CD14-positive monocyte (primary cell): Measurements from ENCODE around the gene GATAD2A. TPM values are rescaled to one million over a fixed set of nuclear protein-coding genes. Genes with fewer than 3 reads are reported as not detected.

Experiments
- DNase-seq, 3 donors: peaks; one replicate each; pipeline ENCODE4 v3.0.0-alpha.2; 2011 to 2022
- H2AFZ ChIP-seq: 2 replicates; pipeline ENCODE4 v1.6.0; 2012; ENCODE audit warnings: mild to moderate bottlenecking, low read depth, low read length, inconsistent platforms; ENCODE audit not compliant: insufficient read depth, poor library complexity, severe bottlenecking
- H3K27ac ChIP-seq, 2 donors: 1 replicate in 1 of 2; 2 replicates in 1 of 2; pipeline ENCODE4 v1.5.1; 2012 to 2013; ENCODE audit warnings: low read length in 2 of 2, control low read depth in 1 of 2, inconsistent platforms in 1 of 2, low read depth in 1 of 2, mild to moderate bottlenecking in 1 of 2
- H3K27me3 ChIP-seq, 2 donors: one replicate each; pipeline versions ENCODE4 v1.6.0 to v1.6.1; 2011 to 2013; ENCODE audit warnings: low read length in 2 of 2; ENCODE audit not compliant: control insufficient read depth in 2 of 2, insufficient read depth in 2 of 2
- H3K36me3 ChIP-seq, 2 donors: replicated peaks in 1 of 2; 1 replicate in 1 of 2; 2 replicates in 1 of 2; pipeline versions ENCODE4 v1.5.1 to v1.6.1; 2012 to 2013; ENCODE audit warnings: low read length in 2 of 2, control low read depth in 1 of 2, inconsistent platforms in 1 of 2, mild to moderate bottlenecking in 1 of 2; ENCODE audit not compliant: insufficient read depth in 2 of 2, control insufficient read depth in 1 of 2
- H3K4me1 ChIP-seq, 2 donors: 1 replicate in 1 of 2; 2 replicates in 1 of 2; pipeline versions ENCODE4 v1.5.1 to v1.6.1; 2012 to 2013; ENCODE audit warnings: low read length in 2 of 2, control low read depth in 1 of 2, inconsistent platforms in 1 of 2, mild to moderate bottlenecking in 1 of 2, moderate library complexity in 1 of 2; ENCODE audit not compliant: insufficient read depth in 2 of 2, control insufficient read depth in 1 of 2
- H3K4me2 ChIP-seq: replicated peaks from 2 replicates; pipeline ENCODE3; 2012; ENCODE audit warnings: low read length, moderate library complexity, mild to moderate bottlenecking; ENCODE audit not compliant: poor library complexity, severe bottlenecking; ENCODE audit errors: extremely low read depth
- H3K4me3 ChIP-seq, 3 experiments: fragments of 200-600 bp in 1 of 3; sonication (generic) in 1 of 3; replicated peaks in 1 of 3; 1 replicate in 2 of 3; 2 replicates in 1 of 3; pipeline ENCODE4 v1.5.1; 2011 to 2013; ENCODE audit warnings: low read length in 3 of 3, mild to moderate bottlenecking in 3 of 3, control low read depth in 2 of 3, low read depth in 2 of 3, inconsistent platforms in 1 of 3, moderate library complexity in 1 of 3
- H3K79me2 ChIP-seq: 2 replicates; pipeline ENCODE4 v1.6.0; 2012; ENCODE audit warnings: mild to moderate bottlenecking, control low read depth, inconsistent platforms, low read length, moderate library complexity; ENCODE audit not compliant: insufficient read depth
- H3K9ac ChIP-seq: 2 replicates; pipeline ENCODE4 v1.6.0; 2017; ENCODE audit warnings: low read length, mild to moderate bottlenecking; ENCODE audit not compliant: insufficient read depth, poor library complexity, severe bottlenecking
- H3K9me3 ChIP-seq, 2 donors: replicated peaks in 1 of 2; 1 replicate in 1 of 2; 2 replicates in 1 of 2; pipeline versions ENCODE4 v1.5.1 to v1.6.1; 2012 to 2013; ENCODE audit warnings: low read length in 2 of 2, control low read depth in 1 of 2; ENCODE audit not compliant: control insufficient read depth in 1 of 2, insufficient read depth in 1 of 2
- H4K20me1 ChIP-seq: 2 replicates; pipeline ENCODE4 v1.6.0; 2012; ENCODE audit warnings: mild to moderate bottlenecking, low read length, control low read depth, moderate library complexity; ENCODE audit not compliant: insufficient read depth
- H3K27ac Mint-ChIP-seq, 7 donors: one replicate each; pipeline ENCODE4 v1.8.0; 2020; ENCODE audit warnings: mild to moderate bottlenecking in 7 of 7, mixed read lengths in 7 of 7, moderate library complexity in 6 of 7, inconsistent platforms in 2 of 7
- H3K27me3 Mint-ChIP-seq, 3 donors: one replicate each; pipeline ENCODE4 v1.8.0; 2021 to 2022; ENCODE audit warnings: low read depth in 3 of 3, mild to moderate bottlenecking in 3 of 3, mixed read lengths in 3 of 3, moderate library complexity in 3 of 3, inconsistent platforms in 1 of 3
- H3K36me3 Mint-ChIP-seq, 2 donors: one replicate each; pipeline ENCODE4 v1.8.0; 2020; ENCODE audit warnings: mixed read lengths in 2 of 2, inconsistent platforms in 1 of 2, mild to moderate bottlenecking in 1 of 2
- H3K4me1 Mint-ChIP-seq: one replicate; pipeline ENCODE4 v1.8.0; 2020; ENCODE audit warnings: mild to moderate bottlenecking, mixed read lengths
- H3K4me3 Mint-ChIP-seq, 2 donors: one replicate each; pipeline ENCODE4 v1.8.0; 2020; ENCODE audit warnings: mild to moderate bottlenecking in 2 of 2, mixed read lengths in 2 of 2, moderate library complexity in 1 of 2
- H3K9me3 Mint-ChIP-seq, 7 donors: one replicate each; pipeline ENCODE4 v1.8.0; 2020 to 2022; ENCODE audit warnings: mixed read lengths in 7 of 7, mild to moderate bottlenecking in 6 of 7, moderate library complexity in 6 of 7, inconsistent platforms in 2 of 7
- WGBS: methylation state at CpG from one replicate; pipeline ENCODE4 v1.1.5; 2013; ENCODE audit warnings: missing lambda C conversion rate; ENCODE audit not compliant: insufficient coverage; 5-methylcytosine and 5-hydroxymethylcytosine counted together
- intact Hi-C, 2 donors: fragments of 100-400 bp; cut with micrococcal nuclease; formaldehyde crosslinking; loops; one replicate each; pipeline versions ENCODE4 v1.15.0 to v1.15.1; 2023
- polyA plus RNA-seq, 3 donors: library from polyadenylated mRNA; depleted of rRNA in 1 of 3; unstranded in 2 of 3; stranded (reverse) in 1 of 3; fragments of 300-500 nt in 2 of 3; fragments of >200 nt in 1 of 3; fragmentation: Illumina TruSeq in 2 of 3; gene quantifications; 1 replicate in 2 of 3; 2 replicates in 1 of 3; pipeline ENCODE4 v1.2.3, GENCODE V29; 2012 to 2021
- TF ChIP-seq, protein P1 (sequence below): fragments of 200-600 bp; IDR thresholded peaks from one replicate; pipeline ENCODE4 v1.8.0; 2022; ENCODE audit warnings: antibody characterized with exemption, mild to moderate bottlenecking

GATAD2A gene
- polyA plus RNA-seq, 3 donors: 8.0 to 35.9 (median 8.7) TPM

DNA sequence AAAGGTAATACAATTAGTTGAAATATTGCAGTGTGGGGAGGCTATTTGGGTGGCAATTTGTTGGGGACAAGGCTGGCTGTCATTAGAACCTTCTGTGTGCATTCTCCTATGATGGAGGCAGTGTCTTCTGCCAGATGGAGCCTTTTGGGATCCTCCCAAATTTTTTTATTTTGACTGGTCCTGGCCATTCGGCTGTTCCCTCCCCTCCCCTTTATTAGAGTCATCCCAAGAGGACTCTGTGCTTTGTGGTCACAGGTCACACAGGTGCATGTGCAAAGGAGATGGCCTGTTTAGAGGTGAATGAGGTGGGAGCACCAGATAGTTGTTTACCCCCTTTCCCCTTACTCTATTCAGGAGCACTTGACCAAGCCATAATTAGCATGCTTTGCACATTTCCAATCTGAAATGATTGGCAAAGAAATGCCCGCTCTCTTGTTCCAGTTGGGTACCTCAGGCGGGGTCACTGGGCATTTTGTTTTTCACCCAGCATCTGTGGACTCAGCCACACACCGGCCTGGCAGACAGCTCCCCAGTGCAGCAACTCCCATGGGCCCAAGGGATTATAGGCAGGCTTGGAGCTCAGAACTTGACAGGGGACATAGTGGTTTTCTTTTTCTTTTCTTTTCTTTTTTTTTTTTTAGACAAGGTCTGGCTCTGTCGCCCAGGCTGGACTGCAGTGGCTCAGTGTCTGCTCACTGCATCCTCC is 19.8 kb downstream of the GATAD2A start:
- Histone ChIP-seq H3K27ac (peak overlapping the region in 1 of 2 donors; percentile 20), H3K36me3 (peaks cover 0 to 21% of the 10 kb centered on the region in 2 donors), H3K9ac (no peak overlapping the region), H2AFZ (no peak overlapping the region), H3K79me2 (peaks cover 100% of the 10 kb centered on the region), H3K4me2 (no peak overlapping the region), H3K9me3 (no peaks in the 10 kb centered on the region), H3K4me3 (no peak overlapping the region), H4K20me1 (peaks cover 99% of the 10 kb centered on the region), H3K27me3 (no peaks in the 10 kb centered on the region), H3K4me1 (peaks cover 35 to 37% of the 10 kb centered on the region in 2 donors)
- H3K27ac Mint-ChIP-seq: peak overlapping the region in 1 of 7 donors; percentile 50
- H3K9me3 Mint-ChIP-seq: no peaks in the 10 kb centered on the region
- H3K4me1 Mint-ChIP-seq: peaks cover 54% of the 10 kb centered on the region
- TF ChIP-seq, protein P1, sequence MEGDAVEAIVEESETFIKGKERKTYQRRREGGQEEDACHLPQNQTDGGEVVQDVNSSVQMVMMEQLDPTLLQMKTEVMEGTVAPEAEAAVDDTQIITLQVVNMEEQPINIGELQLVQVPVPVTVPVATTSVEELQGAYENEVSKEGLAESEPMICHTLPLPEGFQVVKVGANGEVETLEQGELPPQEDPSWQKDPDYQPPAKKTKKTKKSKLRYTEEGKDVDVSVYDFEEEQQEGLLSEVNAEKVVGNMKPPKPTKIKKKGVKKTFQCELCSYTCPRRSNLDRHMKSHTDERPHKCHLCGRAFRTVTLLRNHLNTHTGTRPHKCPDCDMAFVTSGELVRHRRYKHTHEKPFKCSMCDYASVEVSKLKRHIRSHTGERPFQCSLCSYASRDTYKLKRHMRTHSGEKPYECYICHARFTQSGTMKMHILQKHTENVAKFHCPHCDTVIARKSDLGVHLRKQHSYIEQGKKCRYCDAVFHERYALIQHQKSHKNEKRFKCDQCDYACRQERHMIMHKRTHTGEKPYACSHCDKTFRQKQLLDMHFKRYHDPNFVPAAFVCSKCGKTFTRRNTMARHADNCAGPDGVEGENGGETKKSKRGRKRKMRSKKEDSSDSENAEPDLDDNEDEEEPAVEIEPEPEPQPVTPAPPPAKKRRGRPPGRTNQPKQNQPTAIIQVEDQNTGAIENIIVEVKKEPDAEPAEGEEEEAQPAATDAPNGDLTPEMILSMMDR: no peak
- intact Hi-C loops: no loop called here
- peaks cover 0 to 1% (median 0%) of the 10 kb centered on the region in 3 donors for H3K27me3 Mint-ChIP-seq
- no peak for DNase-seq
- WGBS: 100% methylated on average over 3 of the region's 5 CpGs
- peaks cover 18 to 36% of the 10 kb centered on the region in 2 donors for H3K36me3 Mint-ChIP-seq
- no peak overlapping the region for H3K4me3 Mint-ChIP-seq

DNA sequence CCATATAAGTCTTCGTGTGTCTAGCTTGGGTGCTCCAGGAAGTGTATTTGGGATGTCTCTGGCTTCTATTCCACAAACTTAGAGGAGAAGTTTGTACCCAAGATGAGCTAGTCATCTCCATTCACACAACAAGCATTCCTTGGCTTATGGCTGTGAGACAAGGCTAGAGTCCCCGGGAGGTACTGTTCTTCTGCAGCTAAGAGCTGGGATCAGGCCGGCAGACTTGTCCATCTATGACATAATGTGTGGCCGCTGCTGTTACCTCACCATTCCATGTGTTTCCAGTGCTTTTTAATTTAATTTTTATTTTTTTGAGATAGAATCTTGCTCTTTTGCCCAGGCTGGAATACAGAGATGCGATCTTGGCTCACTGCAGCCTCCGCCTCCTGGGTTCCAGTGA is 20.7 kb downstream of the GATAD2A start:
- Mint-ChIP-seq H3K4me3 (no peak overlapping the region), H3K9me3 (no peaks in the 10 kb centered on the region), H3K36me3 (peaks cover 21 to 40% of the 10 kb centered on the region in 2 donors), H3K27ac (peak overlapping the region in 4 of 7 donors; percentile 34 to 91 (median 66)), H3K4me1 (peaks cover 45% of the 10 kb centered on the region), H3K27me3 (peaks cover 0 to 1% (median 1%) of the 10 kb centered on the region in 3 donors)
- TF ChIP-seq, protein P1: no peak
- Histone ChIP-seq H3K4me3 (no peak overlapping the region), H2AFZ (no peak overlapping the region), H3K36me3 (peaks cover 0 to 25% of the 10 kb centered on the region in 2 donors), H3K9me3 (no peaks in the 10 kb centered on the region), H4K20me1 (peaks cover 99% of the 10 kb centered on the region), H3K27ac (peak overlapping the region in 1 of 2 donors; percentile 20), H3K4me2 (no peak overlapping the region), H3K79me2 (peaks cover 100% of the 10 kb centered on the region), H3K9ac (no peak overlapping the region), H3K27me3 (no peaks in the 10 kb centered on the region), H3K4me1 (peaks cover 26 to 28% of the 10 kb centered on the region in 2 donors)
- no peak for DNase-seq
- intact Hi-C loops: no loop called here
- no CpG with 5 or more reads among the region's 6 CpGs for WGBS
